ENCODE measurements around the gene FHOD3. TPM values are rescaled to one million over a fixed set of nuclear protein-coding genes. Genes with fewer than 3 reads are reported as not detected.

FHOD3 gene
- polyA plus RNA-seq, 1 experiment: 41.1 TPM

DNA sequence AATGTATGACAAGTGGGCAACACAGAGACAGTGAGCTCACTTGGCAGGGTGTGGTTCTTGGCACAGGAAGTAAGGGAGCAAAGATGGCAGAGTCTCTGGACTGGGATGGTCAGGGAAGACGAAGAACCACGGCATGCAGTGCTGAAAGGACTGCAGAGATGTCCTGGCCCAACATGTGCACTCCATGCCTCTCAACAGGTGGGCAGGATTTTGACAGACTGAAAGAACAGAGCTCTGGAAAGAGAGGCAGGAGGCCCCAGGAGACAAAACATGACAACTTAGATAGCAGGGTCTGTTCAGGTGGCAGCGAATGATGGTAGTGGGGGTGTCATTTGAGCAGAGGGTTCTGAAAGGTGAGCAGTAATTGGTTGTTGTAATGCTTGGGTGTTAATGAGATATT, 180.3 kb downstream of the FHOD3 start:
- Histone ChIP-seq H3K27me3 (ENCODE audit: control insufficient read depth, insufficient read depth, low read length) (no peaks in the 10 kb centered on the region), H3K4me3 (ENCODE audit: low read depth, low read length) (no peak overlapping the region), H3K27ac (ENCODE audit: low read depth, low read length) (no peak overlapping the region), H3K9me3 (ENCODE audit: control insufficient read depth, insufficient read depth, low read length) (no peaks in the 10 kb centered on the region)
- ChIA-PET POLR2A (no interaction called here), CTCF (interaction anchor here (0.6 kb wide), 1 partner anchor 11 kb away, joined by 3 read pairs; no protein-coding TSS in a partner anchor)
- TF ChIP-seq, protein P1, sequence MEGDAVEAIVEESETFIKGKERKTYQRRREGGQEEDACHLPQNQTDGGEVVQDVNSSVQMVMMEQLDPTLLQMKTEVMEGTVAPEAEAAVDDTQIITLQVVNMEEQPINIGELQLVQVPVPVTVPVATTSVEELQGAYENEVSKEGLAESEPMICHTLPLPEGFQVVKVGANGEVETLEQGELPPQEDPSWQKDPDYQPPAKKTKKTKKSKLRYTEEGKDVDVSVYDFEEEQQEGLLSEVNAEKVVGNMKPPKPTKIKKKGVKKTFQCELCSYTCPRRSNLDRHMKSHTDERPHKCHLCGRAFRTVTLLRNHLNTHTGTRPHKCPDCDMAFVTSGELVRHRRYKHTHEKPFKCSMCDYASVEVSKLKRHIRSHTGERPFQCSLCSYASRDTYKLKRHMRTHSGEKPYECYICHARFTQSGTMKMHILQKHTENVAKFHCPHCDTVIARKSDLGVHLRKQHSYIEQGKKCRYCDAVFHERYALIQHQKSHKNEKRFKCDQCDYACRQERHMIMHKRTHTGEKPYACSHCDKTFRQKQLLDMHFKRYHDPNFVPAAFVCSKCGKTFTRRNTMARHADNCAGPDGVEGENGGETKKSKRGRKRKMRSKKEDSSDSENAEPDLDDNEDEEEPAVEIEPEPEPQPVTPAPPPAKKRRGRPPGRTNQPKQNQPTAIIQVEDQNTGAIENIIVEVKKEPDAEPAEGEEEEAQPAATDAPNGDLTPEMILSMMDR (IDR thresholded peaks at IDR 0.05; ENCODE audit: low read depth, low read length): no peak
- no peak for DNase-seq (ENCODE audit: low read depth, low spot score)

DNA sequence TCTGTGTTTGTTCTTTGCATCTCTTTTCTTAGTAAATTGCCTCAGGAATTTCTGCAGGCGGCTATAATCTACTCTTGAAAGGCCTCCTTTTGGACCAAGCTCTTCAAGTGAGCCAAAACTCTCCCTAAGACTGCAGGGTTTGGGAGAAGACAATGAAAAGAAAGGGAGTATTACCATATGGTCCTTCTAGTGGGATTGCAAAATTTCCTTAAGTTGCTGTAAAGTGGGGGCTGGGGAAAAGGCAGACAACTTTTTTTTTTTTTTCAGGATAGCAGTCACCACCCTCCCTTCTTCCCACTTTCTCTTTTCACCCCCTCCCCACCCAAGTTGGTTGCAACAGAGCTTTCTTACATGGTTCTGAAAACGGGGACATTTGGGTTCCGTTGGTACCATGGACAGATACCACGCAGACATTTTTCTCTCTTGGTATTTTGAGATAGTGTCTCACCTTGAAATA, 183.7 kb downstream of the FHOD3 start:
- Histone ChIP-seq H3K4me3 (ENCODE audit: low read depth, low read length) (no peak overlapping the region), H3K9me3 (ENCODE audit: control insufficient read depth, insufficient read depth, low read length) (no peaks in the 10 kb centered on the region), H3K27ac (ENCODE audit: low read depth, low read length) (no peak overlapping the region), H3K27me3 (ENCODE audit: control insufficient read depth, insufficient read depth, low read length) (peaks cover 2% of the 10 kb centered on the region)
- POLR2A ChIA-PET: interaction anchor here (0.9 kb wide), 1 partner anchor 9 kb away, joined by 4 read pairs; no protein-coding TSS in a partner anchor
- TF ChIP-seq, protein P1 (IDR thresholded peaks at IDR 0.05; ENCODE audit: low read depth, low read length): no peak
- CTCF ChIA-PET: no interaction called here
- no peak for DNase-seq (ENCODE audit: low read depth, low spot score)

DNA sequence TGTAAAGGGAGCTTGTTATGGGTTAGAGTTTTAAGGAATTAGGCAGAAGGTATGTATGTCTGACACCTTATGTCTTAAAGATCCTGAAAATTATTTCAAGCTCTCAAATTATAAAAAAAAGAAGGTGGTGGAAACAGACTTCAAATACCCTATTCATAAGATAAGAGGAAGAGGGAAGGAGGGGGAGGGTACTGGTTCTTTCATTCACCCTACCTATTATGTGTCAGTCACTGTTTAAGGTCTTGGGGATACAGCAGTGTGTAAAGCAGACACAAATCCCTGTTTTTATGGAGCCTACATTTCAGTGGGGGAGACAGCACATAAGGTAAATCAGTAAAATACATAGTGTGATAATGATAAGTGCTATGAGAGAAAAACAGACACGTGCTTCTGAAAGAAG, 184.4 kb downstream of the FHOD3 start:
- POLR2A ChIA-PET: no interaction called here
- DNase-seq (ENCODE audit: low read depth, low spot score): no peak
- Histone ChIP-seq H3K9me3 (ENCODE audit: control insufficient read depth, insufficient read depth, low read length) (no peaks in the 10 kb centered on the region), H3K27me3 (ENCODE audit: control insufficient read depth, insufficient read depth, low read length) (peaks cover 2% of the 10 kb centered on the region), H3K27ac (ENCODE audit: low read depth, low read length) (no peak overlapping the region), H3K4me3 (ENCODE audit: low read depth, low read length) (no peak overlapping the region)
- TF ChIP-seq, protein P1 (IDR thresholded peaks at IDR 0.05; ENCODE audit: low read depth, low read length): no peak
- CTCF ChIA-PET: no interaction called here

DNA sequence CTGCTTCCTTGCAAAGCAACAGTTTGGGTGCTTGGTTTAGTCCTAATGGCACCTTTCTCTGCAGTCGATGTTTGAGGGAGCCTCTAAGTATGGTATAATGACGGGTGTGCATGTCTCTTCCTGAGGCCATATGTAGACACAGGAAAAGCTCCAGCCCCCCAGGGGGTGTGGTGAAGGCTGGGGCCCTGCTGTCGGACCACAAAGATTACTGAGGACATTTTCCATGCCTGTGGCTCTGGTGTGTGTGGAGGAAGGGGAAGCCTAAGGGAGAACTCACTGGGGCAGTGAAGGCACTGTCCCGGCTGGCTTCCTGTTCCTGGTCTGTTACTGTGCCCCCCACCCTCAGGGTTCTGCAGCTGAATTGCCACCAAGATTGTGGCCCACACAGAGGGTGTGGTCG, 187.1 kb downstream of the FHOD3 start:
- TF ChIP-seq, protein P1 (IDR thresholded peaks at IDR 0.05; ENCODE audit: low read depth, low read length): no peak
- Histone ChIP-seq H3K27me3 (ENCODE audit: control insufficient read depth, insufficient read depth, low read length) (peaks cover 2% of the 10 kb centered on the region), H3K9me3 (ENCODE audit: control insufficient read depth, insufficient read depth, low read length) (no peaks in the 10 kb centered on the region), H3K4me3 (ENCODE audit: low read depth, low read length) (no peak overlapping the region), H3K27ac (ENCODE audit: low read depth, low read length) (no peak overlapping the region)
- ChIA-PET CTCF (no interaction called here), POLR2A (no interaction called here)
- no peak for DNase-seq (ENCODE audit: low read depth, low spot score)

DNA sequence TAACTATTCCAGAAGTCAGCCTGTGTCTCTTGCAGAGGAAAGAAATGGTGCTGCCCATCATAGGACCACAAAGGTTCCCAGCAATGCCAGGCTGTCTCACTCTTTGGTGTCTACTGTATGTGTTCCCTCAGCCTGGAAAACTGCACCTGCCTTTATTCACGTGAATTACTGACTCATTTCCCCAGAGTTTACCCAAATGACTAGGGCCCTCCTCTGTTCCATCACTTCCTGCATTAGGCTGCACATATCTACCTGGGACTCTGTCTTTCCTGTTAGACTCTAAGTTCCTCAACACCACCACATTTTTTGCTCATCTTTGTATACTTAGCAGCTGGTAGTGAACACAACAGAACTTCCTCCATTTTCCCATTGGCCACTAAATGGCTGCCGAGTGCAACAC, 188.3 kb downstream of the FHOD3 start:
- ChIA-PET POLR2A (no interaction called here), CTCF (no interaction called here)
- TF ChIP-seq, protein P1 (IDR thresholded peaks at IDR 0.05; ENCODE audit: low read depth, low read length): no peak
- Histone ChIP-seq H3K9me3 (ENCODE audit: control insufficient read depth, insufficient read depth, low read length) (no peaks in the 10 kb centered on the region), H3K4me3 (ENCODE audit: low read depth, low read length) (no peak overlapping the region), H3K27ac (ENCODE audit: low read depth, low read length) (no peak overlapping the region), H3K27me3 (ENCODE audit: control insufficient read depth, insufficient read depth, low read length) (peaks cover 2% of the 10 kb centered on the region)
- no peak for DNase-seq (ENCODE audit: low read depth, low spot score)

Measured in AG04450 (cell line).